ENCODE results near the gene INPP5A.

INPP5A gene

DNA sequence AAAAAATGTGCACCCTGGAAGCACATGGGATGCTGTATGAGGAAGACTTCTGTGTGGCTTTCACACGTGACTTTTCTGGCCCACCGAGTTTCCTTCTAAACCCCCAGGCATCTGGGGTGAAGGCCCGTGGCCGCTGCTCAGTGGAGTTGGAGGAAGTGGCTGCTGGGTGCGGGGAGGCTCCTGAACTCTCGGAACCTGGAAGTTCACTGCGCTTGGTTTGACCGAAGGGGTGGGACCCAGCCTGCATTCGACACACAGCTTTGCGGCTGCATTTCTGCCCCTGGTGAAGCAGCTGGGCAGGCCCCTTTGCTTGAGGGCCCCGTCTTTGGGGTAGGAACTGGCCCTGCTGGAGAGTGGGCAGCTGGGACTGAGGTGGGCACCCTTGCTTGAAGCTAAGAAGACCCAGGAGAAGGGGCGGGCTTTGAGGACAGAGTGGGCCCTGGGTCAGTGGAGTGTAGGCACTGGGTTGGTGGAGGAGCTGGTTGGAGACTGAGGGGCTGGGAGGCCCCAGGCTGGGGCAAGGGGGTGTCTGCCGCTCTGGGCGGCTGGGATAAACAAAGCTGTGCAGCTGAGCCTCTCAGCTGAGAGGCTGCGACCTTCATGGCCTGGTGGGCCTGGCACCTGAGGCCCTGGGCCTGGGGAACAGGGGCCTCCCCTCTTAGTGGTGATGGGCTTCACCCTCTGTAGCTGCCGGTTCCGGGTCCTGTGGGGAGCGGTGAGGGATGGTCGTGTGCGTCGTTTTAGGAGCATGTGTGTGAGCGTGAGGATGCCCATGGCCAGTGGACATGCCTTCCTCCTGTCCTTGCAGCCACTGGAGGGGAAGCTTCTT, 78.0 kb downstream of the INPP5A start:
- TF ChIP-seq ZNF274 (IDR thresholded peaks at IDR 0.05; ENCODE audit: low read depth, low read length) = no peak
- H3K4me3 ChIP-seq (ENCODE audit: low read length) = no peak overlapping the region

DNA sequence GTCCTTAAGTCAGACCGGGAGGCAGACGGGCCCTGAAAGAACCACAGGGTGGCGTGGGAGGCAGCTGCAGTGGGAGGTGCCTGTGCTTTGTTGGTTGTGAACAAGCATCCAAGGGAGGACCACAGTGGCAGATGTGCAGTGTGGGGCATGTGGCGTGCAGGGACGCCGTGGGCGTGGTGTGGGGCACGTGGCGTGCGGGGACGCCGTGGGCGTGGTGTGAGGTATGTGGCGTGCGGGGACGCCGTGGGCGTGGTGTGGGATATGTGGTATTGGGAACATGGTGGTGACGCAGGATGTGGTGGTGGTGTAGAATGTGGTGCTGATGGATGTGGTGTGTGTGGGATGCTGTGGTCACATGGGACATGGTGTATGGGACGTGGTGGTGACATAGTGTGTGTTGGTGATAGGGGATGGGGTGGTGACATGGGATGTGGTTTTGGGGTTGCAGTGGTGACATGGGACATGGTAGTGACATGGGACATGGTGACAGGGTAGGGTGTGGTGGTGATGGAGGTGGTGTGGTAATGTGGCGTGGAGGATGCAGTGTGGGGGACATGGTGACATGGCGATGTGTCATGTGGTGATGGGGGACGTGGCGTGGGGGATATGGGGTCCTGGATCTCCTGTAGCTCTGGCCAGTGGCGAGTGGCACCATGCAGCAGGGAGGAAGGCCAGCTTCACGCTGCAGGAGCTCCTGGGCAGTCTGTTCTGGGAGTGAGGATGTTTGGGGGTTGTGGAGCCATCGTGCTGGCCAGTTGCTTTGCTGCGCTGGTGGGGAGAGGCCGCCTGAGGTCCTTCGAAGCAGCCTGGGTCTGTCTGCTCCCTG, 78.8 kb downstream of the INPP5A start:
- no peak for TF ChIP-seq ZNF274 (IDR thresholded peaks at IDR 0.05; ENCODE audit: low read depth, low read length)
- no peak overlapping the region for H3K4me3 ChIP-seq (ENCODE audit: low read length)

DNA sequence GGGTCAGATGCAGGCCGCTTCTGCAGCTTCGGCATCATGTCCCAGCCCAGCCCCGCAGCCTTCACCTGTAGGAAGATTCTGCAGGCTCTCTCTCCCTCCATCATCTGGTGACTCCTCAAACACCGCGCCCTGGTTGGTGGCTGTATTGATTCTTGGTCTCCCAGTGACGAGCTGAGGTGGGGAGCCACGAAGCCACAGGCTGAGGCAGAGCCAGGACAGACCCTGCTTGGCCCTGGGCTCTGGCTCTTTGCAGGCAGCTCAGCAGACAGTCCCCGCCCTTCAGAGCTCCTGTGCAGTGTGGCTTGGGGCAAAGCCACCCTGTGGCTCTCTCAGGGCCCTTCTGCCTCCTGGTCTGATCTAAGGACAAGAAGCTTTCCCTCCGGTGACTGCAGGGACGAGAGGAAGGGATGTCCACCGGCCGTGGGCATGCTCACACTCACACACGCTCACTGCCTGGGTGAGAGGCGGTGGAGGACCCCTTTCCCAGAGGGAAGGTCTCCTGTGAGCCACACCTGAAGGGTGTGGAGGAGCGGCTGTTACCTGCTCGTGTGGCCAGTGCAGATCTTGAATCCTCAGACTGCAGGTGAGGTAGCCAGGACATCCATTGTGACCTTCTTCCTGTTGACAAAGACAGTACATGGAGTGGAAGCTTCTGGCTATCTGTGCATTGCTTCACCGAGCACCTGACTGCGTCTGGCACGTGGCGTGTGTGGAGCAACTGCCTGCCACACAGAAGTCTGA, 79.6 kb downstream of the INPP5A start:
- H3K4me3 ChIP-seq (ENCODE audit: low read length) = no peak overlapping the region
- no peak for TF ChIP-seq ZNF274 (IDR thresholded peaks at IDR 0.05; ENCODE audit: low read depth, low read length)

DNA sequence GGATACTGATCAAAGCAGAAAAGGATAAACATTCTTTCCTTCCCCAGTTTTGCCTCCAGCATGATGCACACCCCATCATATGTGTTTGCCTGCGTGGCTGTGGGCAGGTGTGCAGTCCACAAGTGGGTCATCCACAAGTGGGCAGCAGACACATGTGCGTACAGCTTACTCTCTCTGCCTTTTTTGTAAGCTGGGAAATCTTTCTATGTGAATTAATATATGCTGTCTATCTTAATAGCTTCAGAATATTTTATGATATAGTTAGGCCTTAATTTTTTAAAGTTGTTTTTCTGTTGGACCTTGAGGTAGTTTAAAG, 80.1 kb downstream of the INPP5A start:
- TF ChIP-seq ZNF274 (IDR thresholded peaks at IDR 0.05; ENCODE audit: low read depth, low read length) = no peak
- no peak overlapping the region for H3K4me3 ChIP-seq (ENCODE audit: low read length)

DNA sequence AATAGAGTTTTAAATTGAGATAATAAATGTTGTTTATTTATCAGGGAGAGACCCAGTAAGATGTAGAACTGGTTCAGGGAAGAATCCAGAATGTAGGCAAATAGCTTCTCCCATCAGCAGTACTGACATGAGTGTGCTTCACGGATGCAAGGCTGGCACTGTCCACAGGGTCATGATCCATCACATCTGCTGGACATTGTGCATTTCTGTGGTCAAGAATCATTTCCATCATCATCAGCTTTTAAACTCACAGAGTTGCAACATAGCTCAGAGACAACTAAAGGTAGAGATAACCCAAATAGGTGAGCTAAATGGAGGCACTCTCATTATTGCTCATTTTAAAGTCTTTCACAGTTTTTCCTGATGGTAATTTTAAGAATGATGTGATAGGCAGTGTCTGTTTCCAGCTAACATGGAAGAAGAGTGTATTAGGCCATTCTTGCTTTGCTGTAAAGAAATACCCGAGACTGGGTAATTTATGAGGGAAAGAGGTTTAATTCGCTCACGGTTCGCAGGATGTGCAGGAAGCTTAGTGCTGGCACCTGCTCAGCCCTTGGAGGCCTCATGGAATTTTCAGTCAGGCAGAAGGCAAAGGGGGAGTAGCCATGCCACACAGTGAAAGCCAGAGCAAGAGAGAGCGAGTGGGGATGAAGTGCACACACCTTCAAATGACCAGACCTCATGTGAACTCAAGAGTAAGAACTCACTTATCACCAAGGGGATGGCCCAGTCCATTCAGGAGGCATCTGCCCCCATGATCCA, 80.8 kb downstream of the INPP5A start:
- no peak overlapping the region for H3K4me3 ChIP-seq (ENCODE audit: low read length)
- no peak for TF ChIP-seq ZNF274 (IDR thresholded peaks at IDR 0.05; ENCODE audit: low read depth, low read length)

DNA sequence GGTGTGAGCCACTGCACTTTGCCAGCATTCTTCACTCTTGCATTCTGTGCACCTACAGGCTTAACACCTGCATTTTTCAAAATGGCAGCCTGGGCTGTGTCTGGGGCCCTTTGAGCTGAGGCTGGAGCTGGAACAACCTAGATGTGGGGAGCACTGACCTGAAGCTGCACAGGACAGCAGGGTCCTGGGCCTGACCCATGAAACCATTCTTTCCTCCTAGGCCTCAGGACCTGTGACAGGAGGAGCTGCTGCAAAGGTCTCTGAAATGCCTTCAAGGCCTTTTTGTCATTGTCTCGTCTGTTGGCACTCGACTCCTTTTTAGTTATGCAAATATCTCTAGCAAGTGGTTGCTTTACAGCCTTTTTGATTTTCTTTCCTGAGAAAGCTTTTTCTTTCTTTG, 82.3 kb downstream of the INPP5A start:
- H3K4me3 ChIP-seq (ENCODE audit: low read length) = no peak overlapping the region
- TF ChIP-seq ZNF274 (IDR thresholded peaks at IDR 0.05; ENCODE audit: low read depth, low read length) = no peak

DNA sequence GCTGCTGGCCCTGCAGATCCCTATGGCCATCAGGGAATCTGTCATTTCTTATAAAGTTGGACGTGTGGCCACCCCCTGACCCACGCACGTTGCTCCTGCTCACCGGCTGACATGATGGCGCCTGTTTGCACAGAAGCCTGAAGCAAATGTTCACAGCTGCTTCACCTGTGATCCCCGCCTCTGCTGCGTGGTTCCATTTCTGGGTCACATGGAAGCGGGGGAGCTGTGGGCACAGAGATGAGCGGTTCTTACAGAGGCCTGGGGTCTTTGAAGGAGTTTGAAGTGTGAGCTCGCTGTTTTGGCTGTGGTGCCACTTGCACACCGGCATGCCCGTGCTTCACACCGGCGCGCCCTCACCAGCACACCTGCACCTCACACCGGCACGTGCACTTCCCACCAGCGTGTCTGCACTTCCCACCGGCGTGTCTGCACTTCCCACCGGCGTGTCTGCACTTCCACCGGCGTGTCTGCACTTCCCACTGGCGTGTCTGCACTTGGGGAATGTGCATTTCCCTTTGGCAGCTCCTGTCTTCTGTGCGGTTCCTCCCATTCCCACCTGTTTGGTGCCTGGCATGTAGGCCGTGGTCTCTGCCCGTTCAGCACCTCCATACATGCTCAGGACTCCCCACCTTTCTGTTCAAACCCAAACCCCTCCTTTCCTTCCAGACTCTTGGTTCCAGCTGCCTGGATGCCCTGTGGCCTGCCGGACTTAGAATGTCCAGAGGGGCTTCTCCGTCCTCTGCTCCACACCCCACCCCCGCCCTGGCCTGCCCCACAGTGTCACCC, 86.7 kb downstream of the INPP5A start:
- H3K4me3 ChIP-seq (ENCODE audit: low read length) = no peak overlapping the region
- no peak for TF ChIP-seq ZNF274 (IDR thresholded peaks at IDR 0.05; ENCODE audit: low read depth, low read length)

DNA sequence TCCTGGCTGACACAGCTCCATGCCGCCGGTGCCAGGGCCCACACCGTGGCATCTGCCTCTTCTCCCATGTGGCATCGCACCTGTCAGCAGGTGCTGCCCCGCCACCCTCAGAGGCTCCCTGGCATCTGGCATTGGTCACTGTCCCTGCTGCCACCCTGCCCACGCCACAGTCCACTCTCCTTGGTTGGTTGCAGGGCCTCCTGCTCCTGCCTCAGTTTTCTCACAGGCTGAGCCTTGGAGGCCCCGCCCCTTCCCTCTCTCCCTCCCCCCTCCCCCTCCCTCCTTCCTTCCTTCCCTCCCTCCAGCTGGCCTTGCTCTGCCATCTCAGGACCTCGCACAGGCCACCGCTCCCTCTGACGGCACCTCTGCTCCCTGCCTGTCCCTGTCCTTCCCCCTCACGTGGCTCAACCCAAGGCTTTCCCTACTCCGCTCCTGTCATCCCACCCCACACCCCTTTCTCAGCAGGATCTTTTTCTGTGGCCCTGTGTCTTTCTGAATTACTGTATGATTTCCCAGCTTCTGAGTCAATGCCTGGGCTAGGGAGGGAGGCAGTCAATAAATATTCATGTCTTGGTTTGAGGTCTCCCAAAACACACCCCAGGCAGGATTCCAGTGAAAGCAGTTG, 87.4 kb downstream of the INPP5A start:
- TF ChIP-seq ZNF274 (IDR thresholded peaks at IDR 0.05; ENCODE audit: low read depth, low read length) = no peak
- H3K4me3 ChIP-seq (ENCODE audit: low read length) = no peak overlapping the region

DNA sequence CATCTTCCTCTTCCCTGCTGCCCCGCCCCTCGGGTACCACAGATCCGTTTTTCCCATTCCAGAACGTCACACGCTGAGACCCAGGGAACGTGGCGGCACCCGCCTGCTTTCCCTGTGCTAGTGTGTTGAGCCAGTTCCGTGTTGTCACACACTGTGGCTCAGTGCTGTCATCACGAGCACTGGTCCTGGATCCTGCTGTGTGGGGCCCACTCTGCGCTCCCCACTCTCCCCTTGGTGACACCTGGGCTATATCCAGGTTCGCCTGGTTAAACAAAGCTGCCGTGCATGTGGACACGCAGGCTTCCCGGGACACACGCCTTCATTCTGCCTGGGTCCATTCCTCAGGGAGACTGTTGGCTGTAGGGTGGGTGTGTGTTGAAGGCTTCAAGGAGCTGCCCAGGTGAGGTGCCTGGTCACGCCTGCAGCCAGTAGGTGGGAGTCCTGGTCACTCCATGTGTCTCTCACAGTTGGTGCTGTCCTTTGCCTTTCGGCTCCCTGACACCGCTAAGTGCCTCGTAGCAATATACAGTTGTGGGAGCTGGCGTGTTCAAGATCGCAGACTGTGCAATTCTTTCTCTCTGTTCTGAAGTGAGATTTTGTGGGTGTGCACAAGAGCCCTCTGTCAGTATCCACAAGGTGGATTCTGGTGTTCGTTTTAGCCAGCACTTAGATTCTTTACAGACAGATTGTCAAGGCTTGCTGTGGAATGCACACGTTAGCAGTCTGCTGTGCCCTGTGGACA, 88.6 kb downstream of the INPP5A start:
- no peak for TF ChIP-seq ZNF274 (IDR thresholded peaks at IDR 0.05; ENCODE audit: low read depth, low read length)
- H3K4me3 ChIP-seq (ENCODE audit: low read length) = no peak overlapping the region

DNA sequence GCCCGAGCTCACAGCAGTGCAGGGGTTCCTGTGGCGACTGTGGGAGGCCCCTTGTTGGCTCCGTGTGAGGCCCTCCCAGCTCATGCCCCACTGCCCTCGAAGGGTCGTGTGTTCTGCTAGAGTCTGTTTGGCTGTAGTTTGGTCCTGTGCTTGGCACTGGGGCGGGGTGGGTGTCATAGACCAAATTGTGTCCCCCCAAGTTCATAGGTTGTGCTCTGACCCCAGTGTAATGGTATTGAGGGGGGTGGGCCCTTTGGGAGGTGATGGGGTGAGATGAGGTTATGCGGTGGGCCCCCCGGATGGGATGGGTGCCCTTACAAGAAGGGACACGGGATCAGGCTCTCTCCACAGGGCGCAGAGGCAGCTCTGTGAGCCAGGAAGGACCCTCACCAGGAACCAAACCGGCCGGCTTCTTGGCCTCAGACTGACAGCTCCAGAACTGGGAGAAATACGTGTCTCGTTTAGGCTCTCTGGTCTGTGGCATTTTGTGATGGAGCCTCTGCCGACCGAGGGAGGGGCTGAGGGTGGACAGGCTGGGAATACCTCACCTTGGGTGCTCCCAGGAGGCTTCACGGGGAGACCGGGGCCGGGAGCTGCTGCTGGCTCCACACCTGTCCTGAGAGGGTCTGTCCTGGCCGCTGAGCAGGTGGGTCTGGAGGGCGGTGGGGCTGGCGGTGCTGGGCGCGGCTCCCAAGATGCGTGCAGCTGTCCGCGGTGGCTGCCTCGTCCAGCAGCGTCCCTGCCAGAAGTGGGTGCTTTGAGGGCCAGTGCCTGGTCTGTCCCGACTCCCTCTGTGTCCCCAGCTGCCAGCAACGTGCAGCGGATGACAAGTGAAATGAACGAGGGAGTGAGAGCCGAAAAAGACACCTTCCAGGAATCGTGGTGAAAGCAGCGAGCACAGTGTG, 89.4 kb downstream of the INPP5A start:
- H3K4me3 ChIP-seq (ENCODE audit: low read length) = no peak overlapping the region
- no peak for TF ChIP-seq ZNF274 (IDR thresholded peaks at IDR 0.05; ENCODE audit: low read depth, low read length)
